ENCODE results near the gene LDB2. TPM values are rescaled to one million over a fixed set of nuclear protein-coding genes. Genes with fewer than 3 reads are reported as not detected.

LDB2 gene
- polyA plus RNA-seq, 3 donors, result not detected

DNA sequence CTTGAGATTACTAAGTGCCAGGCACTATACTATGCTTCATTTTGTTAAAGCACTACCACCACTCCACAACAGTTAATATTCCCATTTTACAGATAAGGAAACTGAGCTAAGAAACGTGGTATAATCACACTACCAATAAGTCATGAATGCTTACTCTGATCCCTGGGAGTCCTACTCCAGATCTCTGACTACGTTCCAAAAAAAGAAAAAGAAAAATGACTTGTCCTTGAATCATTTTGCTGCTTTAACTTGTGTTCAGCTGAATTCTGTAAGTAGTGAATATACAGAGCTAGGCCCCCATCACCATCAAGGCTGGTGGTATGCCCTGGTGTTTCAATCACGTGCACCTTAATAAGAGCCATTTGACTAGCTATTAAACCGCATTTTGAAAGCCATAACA, 39.4 kb downstream of the LDB2 start:
- Mint-ChIP-seq H3K27ac (no peak overlapping the region), H3K9me3 (peaks cover 0 to 8% (median 0%) of the 10 kb centered on the region in 7 donors), H3K36me3 (no peaks in the 10 kb centered on the region), H3K4me1 (no peaks in the 10 kb centered on the region), H3K4me3 (no peak overlapping the region), H3K27me3 (ENCODE audit: low read depth in 3 of 3) (peaks cover 0 to 2% (median 1%) of the 10 kb centered on the region in 3 donors)
- Histone ChIP-seq H3K36me3 (replicated peaks in 1 of 2; ENCODE audit: control insufficient read depth in 1 of 2, insufficient read depth in 2 of 2, low read length in 2 of 2) (no peaks in the 10 kb centered on the region), H3K9me3 (replicated peaks in 1 of 2; ENCODE audit: control insufficient read depth in 1 of 2, insufficient read depth in 1 of 2, low read length in 2 of 2) (no peaks in the 10 kb centered on the region), H3K27ac (ENCODE audit: low read depth in 1 of 2, low read length in 2 of 2) (no peak overlapping the region), H3K27me3 (ENCODE audit: control insufficient read depth in 2 of 2, insufficient read depth in 2 of 2, low read length in 2 of 2) (no peaks in the 10 kb centered on the region), H3K4me3 (replicated peaks in 1 of 3; ENCODE audit: low read depth in 2 of 3, low read length in 3 of 3) (no peak overlapping the region), H2AFZ (ENCODE audit: insufficient read depth, low read depth, low read length, poor library complexity, severe bottlenecking) (no peak overlapping the region), H3K79me2 (ENCODE audit: insufficient read depth, low read length) (no peaks in the 10 kb centered on the region), H3K9ac (ENCODE audit: insufficient read depth, low read length, poor library complexity, severe bottlenecking) (no peak overlapping the region), H4K20me1 (ENCODE audit: insufficient read depth, low read length) (no peaks in the 10 kb centered on the region), H3K4me1 (ENCODE audit: control insufficient read depth in 1 of 2, insufficient read depth in 2 of 2, low read length in 2 of 2) (no peaks in the 10 kb centered on the region), H3K4me2 (replicated peaks; ENCODE audit: extremely low read depth, low read length, poor library complexity, severe bottlenecking) (no peak overlapping the region)
- intact Hi-C loops (cut with micrococcal nuclease), result no loop called here
- 100% methylated on average over 1 of the region's 4 CpGs for WGBS (ENCODE audit: insufficient coverage)
- TF ChIP-seq, protein P1, sequence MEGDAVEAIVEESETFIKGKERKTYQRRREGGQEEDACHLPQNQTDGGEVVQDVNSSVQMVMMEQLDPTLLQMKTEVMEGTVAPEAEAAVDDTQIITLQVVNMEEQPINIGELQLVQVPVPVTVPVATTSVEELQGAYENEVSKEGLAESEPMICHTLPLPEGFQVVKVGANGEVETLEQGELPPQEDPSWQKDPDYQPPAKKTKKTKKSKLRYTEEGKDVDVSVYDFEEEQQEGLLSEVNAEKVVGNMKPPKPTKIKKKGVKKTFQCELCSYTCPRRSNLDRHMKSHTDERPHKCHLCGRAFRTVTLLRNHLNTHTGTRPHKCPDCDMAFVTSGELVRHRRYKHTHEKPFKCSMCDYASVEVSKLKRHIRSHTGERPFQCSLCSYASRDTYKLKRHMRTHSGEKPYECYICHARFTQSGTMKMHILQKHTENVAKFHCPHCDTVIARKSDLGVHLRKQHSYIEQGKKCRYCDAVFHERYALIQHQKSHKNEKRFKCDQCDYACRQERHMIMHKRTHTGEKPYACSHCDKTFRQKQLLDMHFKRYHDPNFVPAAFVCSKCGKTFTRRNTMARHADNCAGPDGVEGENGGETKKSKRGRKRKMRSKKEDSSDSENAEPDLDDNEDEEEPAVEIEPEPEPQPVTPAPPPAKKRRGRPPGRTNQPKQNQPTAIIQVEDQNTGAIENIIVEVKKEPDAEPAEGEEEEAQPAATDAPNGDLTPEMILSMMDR (IDR thresholded peaks at IDR 0.05), result no peak
- DNase-seq, result no peak

DNA sequence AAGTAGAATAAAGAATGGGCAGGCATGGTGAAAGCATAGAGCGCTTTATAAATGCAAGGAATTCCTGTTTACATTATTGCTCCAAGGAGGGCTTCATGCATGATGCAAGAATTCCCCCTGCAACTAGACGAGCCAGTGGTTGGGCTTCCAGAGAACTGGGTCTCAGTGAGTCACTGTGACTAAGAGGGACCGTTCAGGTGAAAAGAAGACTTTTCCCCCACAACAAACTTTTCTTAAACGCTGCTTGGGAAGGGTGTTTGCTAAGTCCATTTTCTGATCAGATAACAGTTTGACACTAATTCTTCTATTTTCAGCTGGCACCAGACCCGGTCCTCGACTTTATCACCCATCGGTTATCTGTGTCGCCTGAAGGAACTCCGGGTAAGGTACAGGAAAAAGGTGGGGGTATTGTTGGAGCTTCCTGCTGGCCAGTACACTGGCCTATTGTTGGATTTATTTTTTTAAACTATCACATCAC, 40.1 kb downstream of the LDB2 start:
- H3K9me3 Mint-ChIP-seq, result peaks cover 0 to 5% (median 0%) of the 10 kb centered on the region in 7 donors
- WGBS (ENCODE audit: insufficient coverage), result 100% methylated on average over 2 of the region's 9 CpGs
- intact Hi-C loops (cut with micrococcal nuclease), result no loop called here

More for the DNA sequence above, 40.1 kb downstream of the LDB2 start:
- TF ChIP-seq, protein P1 (IDR thresholded peaks at IDR 0.05), result no peak
- Histone ChIP-seq H3K4me2 (replicated peaks; ENCODE audit: extremely low read depth, low read length, poor library complexity, severe bottlenecking) (no peak overlapping the region), H3K4me3 (replicated peaks in 1 of 3; ENCODE audit: low read depth in 2 of 3, low read length in 3 of 3) (no peak overlapping the region), H3K36me3 (replicated peaks in 1 of 2; ENCODE audit: control insufficient read depth in 1 of 2, insufficient read depth in 2 of 2, low read length in 2 of 2) (no peaks in the 10 kb centered on the region), H3K9me3 (replicated peaks in 1 of 2; ENCODE audit: control insufficient read depth in 1 of 2, insufficient read depth in 1 of 2, low read length in 2 of 2) (no peaks in the 10 kb centered on the region), H3K27ac (ENCODE audit: low read depth in 1 of 2, low read length in 2 of 2) (no peak overlapping the region), H4K20me1 (ENCODE audit: insufficient read depth, low read length) (no peaks in the 10 kb centered on the region), H2AFZ (ENCODE audit: insufficient read depth, low read depth, low read length, poor library complexity, severe bottlenecking) (no peak overlapping the region), H3K4me1 (ENCODE audit: control insufficient read depth in 1 of 2, insufficient read depth in 2 of 2, low read length in 2 of 2) (no peaks in the 10 kb centered on the region), H3K9ac (ENCODE audit: insufficient read depth, low read length, poor library complexity, severe bottlenecking) (no peak overlapping the region), H3K27me3 (ENCODE audit: control insufficient read depth in 2 of 2, insufficient read depth in 2 of 2, low read length in 2 of 2) (no peaks in the 10 kb centered on the region), H3K79me2 (ENCODE audit: insufficient read depth, low read length) (no peaks in the 10 kb centered on the region)
- DNase-seq, result no peak
- Mint-ChIP-seq H3K4me3 (no peak overlapping the region), H3K27ac (no peak overlapping the region), H3K36me3 (no peaks in the 10 kb centered on the region), H3K4me1 (no peaks in the 10 kb centered on the region), H3K27me3 (ENCODE audit: low read depth in 3 of 3) (peaks cover 0 to 2% (median 1%) of the 10 kb centered on the region in 3 donors)

Measured in CD14-positive monocyte (primary cell).